Coronary artery (tissue), 2 donors: Measurements from ENCODE around the gene XIRP2.

Source experiments
- DNase-seq: peaks from one replicate; pipeline ENCODE4 v3.0.0-alpha.2; 2017; ENCODE audit warnings: low spot score
- H3K27ac ChIP-seq, 2 donors: fragments of 200-600 bp; sonication (generic); one replicate each; pipeline ENCODE4 v1.5.1; 2016 to 2019
- H3K4me3 ChIP-seq: fragments of 200-600 bp; sonication (generic); 2 replicates; pipeline ENCODE4 v1.5.1; 2016; ENCODE audit warnings: mild to moderate bottlenecking, moderate library complexity
- TF ChIP-seq, protein P1 (sequence below): fragments of 200-600 bp; sonication (generic); IDR thresholded peaks from one replicate; pipeline ENCODE4 v1.5.1; 2019; ENCODE audit warnings: antibody characterized with exemption

Gene XIRP2

DNA sequence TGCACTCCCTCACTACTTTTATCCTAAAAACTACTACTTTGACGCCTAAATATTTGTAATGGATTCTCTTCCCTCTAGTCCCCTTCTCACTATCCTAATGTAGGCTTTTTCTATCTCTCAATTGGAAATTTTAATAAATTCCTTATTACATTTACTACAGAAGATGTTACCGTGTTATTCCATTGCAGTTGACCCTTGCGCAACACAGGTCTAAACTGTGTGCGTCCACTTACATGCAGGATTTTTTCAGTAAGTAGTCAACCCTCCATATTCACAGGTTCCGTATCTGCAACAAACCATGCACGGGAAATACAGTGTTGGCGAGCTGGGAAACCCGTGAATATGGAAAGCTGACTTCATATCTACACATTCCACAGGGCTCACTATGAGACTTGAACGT, 239.8 kb downstream of the XIRP2 start:
- TF ChIP-seq, protein P1, sequence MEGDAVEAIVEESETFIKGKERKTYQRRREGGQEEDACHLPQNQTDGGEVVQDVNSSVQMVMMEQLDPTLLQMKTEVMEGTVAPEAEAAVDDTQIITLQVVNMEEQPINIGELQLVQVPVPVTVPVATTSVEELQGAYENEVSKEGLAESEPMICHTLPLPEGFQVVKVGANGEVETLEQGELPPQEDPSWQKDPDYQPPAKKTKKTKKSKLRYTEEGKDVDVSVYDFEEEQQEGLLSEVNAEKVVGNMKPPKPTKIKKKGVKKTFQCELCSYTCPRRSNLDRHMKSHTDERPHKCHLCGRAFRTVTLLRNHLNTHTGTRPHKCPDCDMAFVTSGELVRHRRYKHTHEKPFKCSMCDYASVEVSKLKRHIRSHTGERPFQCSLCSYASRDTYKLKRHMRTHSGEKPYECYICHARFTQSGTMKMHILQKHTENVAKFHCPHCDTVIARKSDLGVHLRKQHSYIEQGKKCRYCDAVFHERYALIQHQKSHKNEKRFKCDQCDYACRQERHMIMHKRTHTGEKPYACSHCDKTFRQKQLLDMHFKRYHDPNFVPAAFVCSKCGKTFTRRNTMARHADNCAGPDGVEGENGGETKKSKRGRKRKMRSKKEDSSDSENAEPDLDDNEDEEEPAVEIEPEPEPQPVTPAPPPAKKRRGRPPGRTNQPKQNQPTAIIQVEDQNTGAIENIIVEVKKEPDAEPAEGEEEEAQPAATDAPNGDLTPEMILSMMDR = no peak

DNA sequence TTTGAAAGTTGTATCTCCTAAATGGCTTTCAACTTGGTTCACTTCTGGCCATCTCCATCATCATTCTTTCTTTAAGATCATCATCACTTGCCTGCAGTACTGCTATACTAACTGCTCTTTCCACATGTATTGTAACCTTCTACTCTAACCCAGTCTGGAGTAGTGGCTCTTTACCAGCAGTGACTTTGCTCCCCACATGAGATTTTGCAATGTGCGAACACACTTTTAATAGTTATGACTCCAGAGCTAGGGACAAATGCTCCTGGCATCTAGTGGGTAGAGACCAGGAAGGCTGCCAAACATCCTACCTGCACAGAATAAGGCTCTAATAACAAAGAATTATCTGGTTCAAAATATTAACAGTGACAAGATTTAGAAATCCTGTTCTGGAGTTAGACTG, 243.8 kb downstream of the XIRP2 start:
- DNase-seq = no peak

More for the DNA sequence above, 239.8 kb downstream of the XIRP2 start:
- H3K27ac ChIP-seq = no peak overlapping the region
- no peak overlapping the region for H3K4me3 ChIP-seq
- no peak for DNase-seq

DNA sequence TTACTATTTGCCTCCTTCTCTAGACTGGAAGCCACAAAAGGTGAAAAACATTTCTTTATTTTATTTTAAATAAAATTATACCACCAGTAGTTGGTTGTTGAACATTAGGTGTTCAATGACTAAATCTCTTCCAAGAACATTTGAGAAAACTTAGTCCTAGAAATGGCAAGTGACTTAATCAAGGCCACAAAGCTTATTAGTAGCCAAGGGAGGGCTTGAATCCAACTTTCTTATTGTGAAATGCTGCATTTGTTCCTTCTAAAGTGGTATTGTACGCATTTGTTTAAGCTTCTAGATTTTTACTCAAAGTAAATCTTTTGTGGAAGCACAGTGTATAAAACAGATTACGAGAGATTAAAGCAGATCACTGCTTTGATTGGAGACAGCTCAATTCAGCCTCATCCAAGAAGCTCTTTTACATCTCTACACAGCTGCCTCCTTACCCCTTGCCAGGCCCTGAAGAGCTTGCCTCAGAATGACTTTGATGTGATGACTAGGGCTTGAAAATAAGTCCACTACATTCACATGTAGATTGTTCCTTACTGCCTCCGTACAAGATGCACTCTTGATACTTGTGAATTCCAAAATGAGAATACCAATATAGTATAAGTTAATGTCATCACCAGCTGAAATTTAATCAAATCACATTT, 244.8 kb downstream of the XIRP2 start:
- DNase-seq = no peak
- no peak overlapping the region for H3K4me3 ChIP-seq
- H3K27ac ChIP-seq = no peak overlapping the region
- TF ChIP-seq, protein P1 = no peak

More for the DNA sequence above, 243.8 kb downstream of the XIRP2 start:
- TF ChIP-seq, protein P1 = no peak
- H3K4me3 ChIP-seq = no peak overlapping the region
- H3K27ac ChIP-seq = no peak overlapping the region

DNA sequence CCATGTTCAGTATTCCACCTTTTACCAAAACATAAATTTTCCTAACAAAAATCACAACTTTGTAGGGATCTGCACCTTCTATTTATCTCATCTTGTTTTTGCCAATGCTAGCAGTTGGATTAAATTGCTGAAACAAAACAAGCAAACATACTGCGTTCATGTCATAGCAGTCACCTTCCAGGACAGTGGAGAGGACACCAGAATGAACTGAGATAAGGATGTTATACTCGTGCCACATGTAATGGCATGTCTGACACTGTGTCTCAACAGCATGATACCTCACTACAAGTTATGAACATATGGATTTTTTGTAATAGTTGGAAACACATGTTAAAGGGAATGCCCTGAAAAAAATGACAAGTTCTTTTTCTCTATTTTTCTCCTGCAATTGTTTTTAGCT, 245.3 kb downstream of the XIRP2 start:
- no peak for DNase-seq
- TF ChIP-seq, protein P1 = no peak
- H3K27ac ChIP-seq = no peak overlapping the region
- H3K4me3 ChIP-seq = no peak overlapping the region

DNA sequence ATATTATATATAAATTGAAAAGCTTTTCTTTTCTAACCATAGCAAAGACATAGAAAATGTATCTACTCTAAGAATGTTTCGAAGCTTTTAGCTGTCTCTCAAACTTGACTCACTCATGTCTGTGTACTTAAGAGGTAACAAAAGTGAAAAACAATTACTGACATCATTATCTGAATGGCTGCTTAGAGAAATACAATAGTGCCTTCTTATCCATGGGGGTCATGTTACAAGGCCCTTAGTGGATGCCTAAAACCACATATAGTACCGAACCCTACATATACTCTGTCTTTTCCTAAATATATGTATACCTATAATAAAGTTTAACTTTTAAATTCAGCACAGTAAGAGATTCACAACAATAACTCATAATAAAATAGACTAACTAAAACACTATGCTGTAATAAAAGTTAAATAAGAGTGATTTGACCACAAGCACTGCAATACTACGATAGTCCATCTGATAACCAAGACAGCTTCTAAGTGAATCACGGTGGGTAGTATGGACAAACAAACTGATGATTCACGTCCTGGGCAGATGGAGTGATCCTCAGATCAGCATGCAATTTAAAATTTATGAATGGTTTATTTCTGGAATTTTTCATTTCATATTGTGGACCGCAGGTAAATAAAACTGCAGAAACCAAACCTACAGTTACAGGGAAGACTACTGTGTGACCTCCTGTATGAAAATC, 246.2 kb downstream of the XIRP2 start:
- no peak for DNase-seq
- TF ChIP-seq, protein P1 = no peak
- Histone ChIP-seq H3K4me3 (no peak overlapping the region), H3K27ac (no peak overlapping the region)

DNA sequence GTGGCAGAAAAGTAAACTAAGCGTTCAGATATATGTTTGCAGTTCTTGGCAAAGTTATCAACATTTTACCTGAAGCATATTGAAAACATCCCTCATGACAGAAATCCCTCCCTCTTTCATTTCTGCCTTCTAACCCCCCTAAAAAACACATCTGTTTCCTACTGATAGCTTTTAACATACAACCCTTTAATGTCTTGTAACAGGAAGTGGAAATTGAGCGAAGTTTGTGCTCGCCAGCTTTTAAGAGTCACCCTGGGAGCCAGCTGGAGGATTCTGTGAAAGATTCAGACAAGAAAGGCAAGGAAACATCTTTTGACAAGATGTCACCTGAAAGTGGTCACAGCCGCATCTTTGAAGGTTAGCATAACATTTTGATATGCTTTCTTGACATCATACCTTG, 247.4 kb downstream of the XIRP2 start:
- H3K27ac ChIP-seq = no peak overlapping the region
- TF ChIP-seq, protein P1 = no peak
- no peak for DNase-seq
- H3K4me3 ChIP-seq = no peak overlapping the region
